ENCODE measurements around the gene TANGO2. TPM values are rescaled to one million over a fixed set of nuclear protein-coding genes. Genes with fewer than 3 reads are reported as not detected.

TANGO2 gene
- 160 and 395 TPM in 2 replicates for total RNA-seq (2011; cell fraction: chromatin; rRNA removed; ENCODE audit: low replicate concordance)
- total RNA-seq (2011; cell fraction: nucleolus; rRNA removed) = 227 and 229 TPM in 2 replicates
- total RNA-seq (2011; cell fraction: nucleoplasm; rRNA removed) = 196 and 211 TPM in 2 replicates
- total RNA-seq (2014; rRNA removed) (70.1 and 95.8 TPM in 2 replicates), total RNA-seq (2014; rRNA removed; fragmentation: Illumina TruSeq; extraction: Trizol) (36.1 and 45.9 TPM in 2 replicates), total RNA-seq (2015; rRNA removed; fragmentation: Illumina TruSeq; extraction: Trizol) (55.8 and 57.2 TPM in 2 replicates), total RNA-seq (2021) (94.1 and 97.3 TPM in 2 replicates), polyA plus RNA-seq (2011; rRNA removed) (94.9 and 115 TPM in 2 replicates), polyA plus RNA-seq (2014; fragmentation: Illumina TruSeq; extraction: Trizol) (88.3 and 89.4 TPM in 2 replicates), polyA plus RNA-seq (2014; fragmentation: Nextera tagmentation; extraction: Ambion mirVana) (10 to 100 TPM; 15.5 to 17.5 TPM), polyA plus RNA-seq (2014; rRNA removed) (89.6 and 92.5 TPM in 2 replicates), polyA minus RNA-seq (2011; rRNA and poly(A)+ RNA removed) (130 and 186 TPM in 2 replicates), Bru-seq, nascent RNA (percentile 85 among the genes with signal in this experiment), BruChase-seq, experiment 1, labeled RNA remaining after a 2-hour chase (percentile 74 among the genes with signal in this experiment), BruChase-seq, experiment 2, labeled RNA remaining after a 6-hour chase (percentile 69 among the genes with signal in this experiment)
- 157 and 209 TPM in 2 replicates for polyA plus RNA-seq (2011; cell fraction: cytosol; rRNA removed)
- polyA plus RNA-seq (2011; cell fraction: nucleus; rRNA removed) = 157 and 195 TPM in 2 replicates
- 68.2 and 73.0 TPM in 2 replicates for polyA plus RNA-seq (2012)
- polyA minus RNA-seq (2011; cell fraction: cytosol; rRNA and poly(A)+ RNA removed) = 73.2 and 76.1 TPM in 2 replicates
- polyA minus RNA-seq (2011; cell fraction: nucleus; rRNA and poly(A)+ RNA removed) = 63.1 and 85.0 TPM in 2 replicates
- long read RNA-seq, experiment 1, transcript TANGO2-201 (9 exons, 2,273 nt) = minor isoform, 16 of 439 reads
- long read RNA-seq, experiment 1, transcript TANGO2-203 (8 exons, 2,241 nt) = minor isoform, 6 of 439 reads
- long read RNA-seq, experiment 1, transcript TANGO2-217 (9 exons, 2,439 nt) = major isoform, 19 of 439 reads
- long read RNA-seq, experiment 1, partial matches to known transcripts = 75 of 439 reads
- long read RNA-seq, experiment 1, other reads (novel, unspliced or antisense) = 308 of 439 reads
- long read RNA-seq, experiment 2, transcript TANGO2-201 (9 exons, 2,273 nt) = minor isoform, 5 of 106 reads
- long read RNA-seq, experiment 2, transcript TANGO2-213 (6 exons, 847 nt) = major isoform, 6 of 106 reads
- long read RNA-seq, experiment 2, partial matches to known transcripts = 28 of 106 reads
- long read RNA-seq, experiment 2, other reads (novel, unspliced or antisense) = 61 of 106 reads
- long read RNA-seq, experiment 3, partial matches to known transcripts = 11 of 52 reads
- long read RNA-seq, experiment 3, other reads (novel, unspliced or antisense) = 35 of 52 reads

- WGBS (ENCODE audit: insufficient coverage, low coverage, missing lambda C conversion rate) = 1% methylated on average over 61 of the region's 61 CpGs
- H3K27me3 ChIP-seq (ENCODE audit: control insufficient read depth in 2 of 2, insufficient read depth in 2 of 2, low read length in 2 of 2) = peaks cover 0 to 8% of the 10 kb centered on the region in 2 experiments; a peak in 2 of 5 replicates
- H3K9ac ChIP-seq (ENCODE audit: insufficient read depth in 1 of 2, low read depth in 2 of 2, low read length in 2 of 2) = peak within 1 kb of the TSS; percentile 91 to 94
- H3K27ac ChIP-seq (ENCODE audit: extremely low read depth, low read depth, low read length) = peak within 1 kb of the TSS; percentile 85
- peak within 1 kb of the TSS; percentile 70 for H3K4me3 ChIP-seq
- intact Hi-C loops (cut with micrococcal nuclease) (loop anchor here (1.0 to 10.0 kb wide), 7 partner anchors 33 to 606 kb away; partner anchors contain the start of genes GNB1L, RTL10 and TRMT2A), in situ Hi-C loops (cut with MboI) (no loop called here)
- peaks cover 26% of the 10 kb centered on the region for H4K20me1 ChIP-seq (replicated peaks; ENCODE audit: control insufficient read depth, insufficient read depth, low read length)
- DNase-seq (ENCODE audit: extremely low read depth in 1 of 4, low spot score in 3 of 4) = peak; percentile 100
- peaks cover 12% of the 10 kb centered on the region for H3K9me1 ChIP-seq (ENCODE audit: control insufficient read depth, insufficient read depth, low read length)
- H2AFZ ChIP-seq (ENCODE audit: low read depth, low read length) = peak within 1 kb of the TSS; percentile 96
- CTCF ChIA-PET (ENCODE audit: low intra/inter-chr PET ratio) = no interaction called here
- H3K4me2 ChIP-seq (ENCODE audit: insufficient read depth, low read length) = peak within 1 kb of the TSS; percentile 94
- peaks cover 51 to 78% of the 10 kb centered on the region in 2 experiments for H3K4me1 ChIP-seq (replicated peaks in 1 of 2; ENCODE audit: control insufficient read depth in 2 of 2, insufficient read depth in 2 of 2, low read length in 2 of 2)
- peaks cover 28% of the 10 kb centered on the region; the same call in 2 of the 3 replicates for H3K36me3 ChIP-seq (ENCODE audit: control insufficient read depth, insufficient read depth, low read length)
- no TSS peak for BruUV-seq (replicated peaks)
- H3K79me2 ChIP-seq (ENCODE audit: control insufficient read depth, insufficient read depth, low read length) = peaks cover 53% of the 10 kb centered on the region
- peak; percentile 77 for FAIRE-seq
- ATAC-seq = peak; percentile 87
- H3K9me3 ChIP-seq (replicated peaks; ENCODE audit: control insufficient read depth, insufficient read depth, low read depth, low read length) = no peaks in the 10 kb centered on the region
- POLR2A ChIA-PET = interaction anchor here (0.5 to 7.9 kb wide), 32 partner anchors 10 to 1996 kb away, joined by 3 to 120 read pairs (median 4); partner anchors contain the start of genes COMT, DGCR2, MICAL3 and RANBP1
- TF ChIP-seq RCOR1 (IDR thresholded peaks at IDR 0.05; ENCODE audit: borderline replicate concordance in 1 of 2, low read depth in 2 of 2, low read length in 2 of 2) (peak in 1 of 2 experiments; percentile 81; a peak in 2 of 4 replicates), SMARCB1 (IDR thresholded peaks at IDR 0.05; ENCODE audit: insufficient read length, low read depth) (peak; percentile 25), ZNF76 (CRISPR knock-in tag; IDR thresholded peaks at IDR 0.05; ENCODE audit: borderline replicate concordance) (0 out of 2 replicates have a peak, but pooled peaks have one; percentile 35), CHCHD3 (CRISPR knock-in tag; IDR thresholded peaks at IDR 0.05) (peak; percentile 66; the same call in 1 of the 2 replicates), NR2C1 (IDR thresholded peaks at IDR 0.05) (no peak), NR2C1 (tag; IDR thresholded peaks at IDR 0.05) (no peak), SP2 (IDR thresholded peaks at IDR 0.05; ENCODE audit: extremely low read depth, low read depth, low read length, poor library complexity, severe bottlenecking) (peak; percentile 99), HIVEP1 (CRISPR knock-in tag; IDR thresholded peaks at IDR 0.05) (peak; percentile 53; the same call in 1 of the 2 replicates), ZBTB9 (CRISPR knock-in tag; IDR thresholded peaks at IDR 0.05) (peak; percentile 46; the same call in 1 of the 2 replicates), HDAC6 (IDR thresholded peaks at IDR 0.05; ENCODE audit: low read depth, low read length) (peak; percentile 93; the same call in 1 of the 2 replicates), ZKSCAN1 (IDR thresholded peaks at IDR 0.05; ENCODE audit: low read depth, low read length) (peak; percentile 23; the same call in 1 of the 2 replicates), ZNF696 (CRISPR knock-in tag; conservative IDR thresholded peaks at IDR 0.05) (no peak), ZFP36 (IDR thresholded peaks at IDR 0.05; ENCODE audit: low read depth, low read length, partially characterized antibody) (peak; percentile 41), ZC3H11A (IDR thresholded peaks at IDR 0.05; ENCODE audit: low read depth, low read length) (peak; percentile 18; the same call in 1 of the 2 replicates), ZFP30 (CRISPR knock-in tag; IDR thresholded peaks at IDR 0.05; ENCODE audit: borderline replicate concordance) (no peak)
Observed at GRCh38 chr22:20020533-20021195, at the start of gene TANGO2. TANGO2 (plus strand) TSS chr22:20021110; CDS start chr22:20036799, 15,689 bp downstream.

All from K562 (cell line).